A549 (cell line): Measurements from ENCODE around the gene APP. TPM values are rescaled to one million over a fixed set of nuclear protein-coding genes. Genes with fewer than 3 reads are reported as not detected.

Source experiments
- ATAC-seq, 2 experiments: fragments of 200-7000 bp in 1 of 2; fragments of >200 bp in 1 of 2; cut with Nextera tagmentation in 1 of 2; cut with Tn5 transposase in 1 of 2; 3 replicates each; pipeline versions ENCODE4 v1.8.0 to v1.9.1; 2018 to 2020; ENCODE audit warnings: mild to moderate bottlenecking in 1 of 2, moderate library complexity in 1 of 2
- CTCF ChIA-PET: fragments of 300-600 bp; sonication (Branson Sonifier 250); formaldehyde crosslinking; extraction: SDS; loops from one replicate; lab custom pipeline; 2021; ENCODE audit warnings: antibody characterized with exemption, inconsistent platforms; lab: Yijun Ruan, JAX
- POLR2A ChIA-PET: fragments of 350-600 bp; formaldehyde crosslinking; extraction: SDS; loops from one replicate; lab custom pipeline; 2021; ENCODE audit warnings: antibody characterized with exemption, inconsistent platforms; lab: Yijun Ruan, JAX
- DNase-seq, 2 experiments: peaks; one replicate each; pipeline versions ENCODE4 v3.0.0 to v3.0.0-alpha.2; 2011 to 2016; ENCODE audit warnings: low read depth in 1 of 2, low spot score in 1 of 2
- FAIRE-seq: peaks from 2 replicates; lab custom pipeline; 2011; peaks lifted over from hg19 to GRCh38; lab: Jason Lieb, UNC
- H3K27ac ChIP-seq, 2 experiments: fragments of >200 bp; sonication (Bioruptor Twin); formaldehyde crosslinking; 3 replicates each; pipeline ENCODE4 v1.5.1; 2016 to 2017
- H3K4me1 ChIP-seq: fragments of >200 bp; sonication (Bioruptor Twin); formaldehyde crosslinking; 3 replicates; pipeline ENCODE4 v1.6.1; 2016
- H3K4me2 ChIP-seq: fragments of >200 bp; sonication (Bioruptor Twin); formaldehyde crosslinking; 3 replicates; pipeline ENCODE4 v1.6.1; 2016
- H3K4me3 ChIP-seq: fragments of >200 bp; sonication (Bioruptor Twin); formaldehyde crosslinking; 3 replicates; pipeline ENCODE4 v1.5.1; 2016
- H3K9me3 ChIP-seq: fragments of >200 bp; sonication (Bioruptor Twin); formaldehyde crosslinking; 3 replicates; pipeline ENCODE4 v1.6.1; 2016
- CHD4 ChIP-seq: fragments of 200-600 bp; sonication (generic); IDR thresholded peaks from 2 replicates; pipeline ENCODE4 v1.6.1; 2016; ENCODE audit warnings: antibody characterized with exemption, mild to moderate bottlenecking, borderline replicate concordance
- ESRRA ChIP-seq: fragments of 150-350 bp; IDR thresholded peaks from 2 replicates; pipeline ENCODE4 v1.6.1; 2014; ENCODE audit warnings: mild to moderate bottlenecking, low read length, borderline replicate concordance
- FOSB ChIP-seq: fragments of 250-450 bp; sonication (Bioruptor Pico); IDR thresholded peaks from 2 replicates; pipeline ENCODE4 v1.5.0; 2020; ENCODE audit warnings: mild to moderate bottlenecking, moderate library complexity
- HES2 ChIP-seq: fragments of >200 bp; sonication (Bioruptor Twin); formaldehyde crosslinking; IDR thresholded peaks from 2 replicates; pipeline ENCODE4 v1.6.1; 2016
- HEYL ChIP-seq: fragments of 250-450 bp; sonication (Bioruptor Pico); IDR thresholded peaks from 2 replicates; pipeline ENCODE4 v1.8.0; 2021; ENCODE audit warnings: mild to moderate bottlenecking, moderate library complexity
- HOXA7 ChIP-seq: fragments of 250-450 bp; sonication (Bioruptor Pico); IDR thresholded peaks from 2 replicates; pipeline ENCODE4 v1.5.0; 2020; ENCODE audit warnings: mild to moderate bottlenecking, moderate library complexity
- HOXB5 ChIP-seq: fragments of 250-450 bp; sonication (Bioruptor Pico); IDR thresholded peaks from 2 replicates; pipeline ENCODE4 v1.5.0; 2020; ENCODE audit warnings: mild to moderate bottlenecking, moderate library complexity
- JUN ChIP-seq, 2 experiments: fragments of >200 bp; sonication (Bioruptor Twin); formaldehyde crosslinking; IDR thresholded peaks; 2 replicates in 1 of 2; 3 replicates in 1 of 2; pipeline ENCODE4 v1.6.1; 2016 to 2017
- KDM1A ChIP-seq: fragments of 200-600 bp; sonication (generic); IDR thresholded peaks from 2 replicates; pipeline ENCODE4 v1.6.1; 2016; ENCODE audit warnings: low read depth, mild to moderate bottlenecking
- MAX ChIP-seq: IDR thresholded peaks from 2 replicates; pipeline ENCODE4 v1.6.1; 2012
- MYC ChIP-seq: IDR thresholded peaks from 2 replicates; pipeline ENCODE4 v1.6.1; 2012; ENCODE audit warnings: mild to moderate bottlenecking, inconsistent platforms, low read length, improper control_type of control experiment, borderline replicate concordance
- NFE2L2 ChIP-seq: fragments of 150-350 bp; conservative IDR thresholded peaks from 2 replicates; pipeline ENCODE4 v1.6.1; 2014; ENCODE audit warnings: low read length
- POLR2A ChIP-seq: IDR thresholded peaks from 2 replicates; pipeline ENCODE4 v1.6.1; 2012; ENCODE audit warnings: mild to moderate bottlenecking, low read length
- POLR2AphosphoS2 ChIP-seq: conservative IDR thresholded peaks from 2 replicates; pipeline ENCODE4 v1.6.1; 2012; ENCODE audit warnings: low read length, improper control_type of control experiment, inconsistent platforms
- RCOR1 ChIP-seq: fragments of 150-350 bp; IDR thresholded peaks from 2 replicates; pipeline ENCODE4 v1.6.1; 2014; ENCODE audit warnings: antibody characterized with exemption, low read length, low read depth
- RFX5 ChIP-seq: fragments of 450-650 bp; IDR thresholded peaks from 2 replicates; pipeline ENCODE4 v1.7.1; 2014; ENCODE audit warnings: antibody characterized with exemption, mild to moderate bottlenecking, moderate library complexity
- TFCP2L1 ChIP-seq: fragments of 250-450 bp; sonication (Bioruptor Pico); IDR thresholded peaks from 2 replicates; pipeline ENCODE4 v1.5.0; 2021; ENCODE audit warnings: mild to moderate bottlenecking
- TP53 ChIP-seq: fragments of 250-450 bp; sonication (Bioruptor Pico); IDR thresholded peaks from 2 replicates; pipeline ENCODE4 v1.5.0; 2021; ENCODE audit warnings: mild to moderate bottlenecking, moderate library complexity
- ZNF302 ChIP-seq: fragments of 250-450 bp; sonication (Bioruptor Pico); IDR thresholded peaks from 2 replicates; pipeline ENCODE4 v1.9.0; 2021; ENCODE audit warnings: inconsistent platforms, mild to moderate bottlenecking, moderate library complexity
- ZSCAN20 ChIP-seq: fragments of 250-450 bp; sonication (Bioruptor Pico); IDR thresholded peaks from 2 replicates; pipeline ENCODE4 v1.8.0; 2022; ENCODE audit warnings: mild to moderate bottlenecking, moderate library complexity
- WGBS: methylation state at CpG from one replicate; pipeline ENCODE4 v1.1.6; 2017; ENCODE audit errors: missing lambda C conversion rate; 5-methylcytosine and 5-hydroxymethylcytosine counted together
- polyA plus RNA-seq, 4 experiments: library from polyadenylated mRNA; depleted of rRNA in 3 of 4; stranded (reverse); fragments of >200 nt; fragmentation: RNase III in 1 of 4; extraction: RNeasy Plus Mini Kit Qiagen cat#74134 plus additional on column Dnase treatment in 1 of 4; gene quantifications; 2 replicates in 3 of 4; 3 replicates in 1 of 4; pipeline ENCODE4 v1.2.3, GENCODE V29; 2011 to 2017
- TF ChIP-seq, protein P1 (sequence below): IDR thresholded peaks from 2 replicates; pipeline ENCODE4 v1.6.1; 2012
- TF ChIP-seq, protein P2 (sequence below): fragments of 450-650 bp; IDR thresholded peaks from 2 replicates; pipeline ENCODE4 v1.6.1; 2014; ENCODE audit warnings: antibody characterized with exemption
- TF ChIP-seq, protein P3 (sequence below): fragments of >200 bp; sonication (Bioruptor Twin); formaldehyde crosslinking; IDR thresholded peaks from 3 replicates; pipeline ENCODE4 v1.6.1; 2016
- TF ChIP-seq, protein P4 (sequence below): fragments of >200 bp; sonication (Bioruptor Twin); formaldehyde crosslinking; IDR thresholded peaks from 3 replicates; pipeline ENCODE4 v1.5.1; 2016

The APP gene
- polyA plus RNA-seq, 2 of the 4 experiments (the other 2 are of a cell fraction) = 540 to 565 TPM

DNA sequence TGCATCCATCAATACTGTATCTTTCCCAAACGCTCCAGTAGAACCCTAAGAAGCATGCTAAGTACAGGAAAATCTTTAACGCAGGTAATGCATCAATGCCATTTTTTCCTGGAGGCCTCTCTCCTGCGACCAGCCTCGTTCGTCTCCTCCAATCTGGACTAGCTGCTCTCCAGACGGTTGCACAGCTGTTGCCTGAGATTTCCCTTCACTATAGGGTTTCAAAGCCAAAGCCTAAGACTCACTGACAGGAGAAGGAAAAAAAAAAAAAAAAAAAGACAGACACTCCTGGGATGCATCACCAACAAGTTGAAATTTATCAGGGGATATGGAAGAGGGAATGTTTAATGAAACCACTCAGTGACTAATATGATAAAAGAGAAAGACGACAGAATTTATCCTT is 93.0 kb downstream of the APP start:
- H3K27ac ChIP-seq = no peak overlapping the region
- DNase-seq (no peak), FAIRE-seq (no peak), ATAC-seq (no peak)
- CTCF ChIA-PET = no interaction called here
- TF ChIP-seq KDM1A (no peak), NFE2L2 (no peak), HES2 (no peak), RCOR1 (no peak), RFX5 (no peak), HOXB5 (CRISPR knock-in tag) (no peak), TP53 (CRISPR knock-in tag) (no peak), HEYL (CRISPR knock-in tag) (no peak), POLR2AphosphoS2 (no peak), MYC (no peak), ESRRA (no peak), CHD4 (no peak), HOXA7 (CRISPR knock-in tag) (no peak)
- TF ChIP-seq, protein P1, sequence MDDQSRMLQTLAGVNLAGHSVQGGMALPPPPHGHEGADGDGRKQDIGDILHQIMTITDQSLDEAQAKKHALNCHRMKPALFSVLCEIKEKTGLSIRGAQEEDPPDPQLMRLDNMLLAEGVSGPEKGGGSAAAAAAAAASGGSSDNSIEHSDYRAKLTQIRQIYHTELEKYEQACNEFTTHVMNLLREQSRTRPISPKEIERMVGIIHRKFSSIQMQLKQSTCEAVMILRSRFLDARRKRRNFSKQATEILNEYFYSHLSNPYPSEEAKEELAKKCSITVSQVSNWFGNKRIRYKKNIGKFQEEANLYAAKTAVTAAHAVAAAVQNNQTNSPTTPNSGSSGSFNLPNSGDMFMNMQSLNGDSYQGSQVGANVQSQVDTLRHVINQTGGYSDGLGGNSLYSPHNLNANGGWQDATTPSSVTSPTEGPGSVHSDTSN = no peak
- TF ChIP-seq, protein P2, sequence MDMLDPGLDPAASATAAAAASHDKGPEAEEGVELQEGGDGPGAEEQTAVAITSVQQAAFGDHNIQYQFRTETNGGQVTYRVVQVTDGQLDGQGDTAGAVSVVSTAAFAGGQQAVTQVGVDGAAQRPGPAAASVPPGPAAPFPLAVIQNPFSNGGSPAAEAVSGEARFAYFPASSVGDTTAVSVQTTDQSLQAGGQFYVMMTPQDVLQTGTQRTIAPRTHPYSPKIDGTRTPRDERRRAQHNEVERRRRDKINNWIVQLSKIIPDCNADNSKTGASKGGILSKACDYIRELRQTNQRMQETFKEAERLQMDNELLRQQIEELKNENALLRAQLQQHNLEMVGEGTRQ = no peak
- no peaks in the 10 kb centered on the region for H3K9me3 ChIP-seq
- H3K4me2 ChIP-seq = no peak overlapping the region
- H3K4me3 ChIP-seq = no peak overlapping the region
- 97% methylated on average over 7 of the region's 7 CpGs for WGBS
- POLR2A ChIA-PET = no interaction called here
- H3K4me1 ChIP-seq = peaks cover 11% of the 10 kb centered on the region; the same call in 1 of the 3 replicates

GRCh38 chr21:26072666-26073615 is 97.6 kb downstream of the APP start:
- ATAC-seq (no peak), DNase-seq (no peak), FAIRE-seq (no peak)
- 89% methylated on average over 9 of the region's 9 CpGs for WGBS
- TF ChIP-seq ZSCAN20 (no peak), TFCP2L1 (CRISPR knock-in tag) (no peak), POLR2A (no peak), KDM1A (no peak), FOSB (CRISPR knock-in tag) (no peak), MAX (no peak), ZNF302 (CRISPR knock-in tag) (no peak), HEYL (CRISPR knock-in tag) (no peak), MYC (no peak), JUN (IDR thresholded peaks at IDR 0.05) (no peak)
- TF ChIP-seq, protein P3, sequence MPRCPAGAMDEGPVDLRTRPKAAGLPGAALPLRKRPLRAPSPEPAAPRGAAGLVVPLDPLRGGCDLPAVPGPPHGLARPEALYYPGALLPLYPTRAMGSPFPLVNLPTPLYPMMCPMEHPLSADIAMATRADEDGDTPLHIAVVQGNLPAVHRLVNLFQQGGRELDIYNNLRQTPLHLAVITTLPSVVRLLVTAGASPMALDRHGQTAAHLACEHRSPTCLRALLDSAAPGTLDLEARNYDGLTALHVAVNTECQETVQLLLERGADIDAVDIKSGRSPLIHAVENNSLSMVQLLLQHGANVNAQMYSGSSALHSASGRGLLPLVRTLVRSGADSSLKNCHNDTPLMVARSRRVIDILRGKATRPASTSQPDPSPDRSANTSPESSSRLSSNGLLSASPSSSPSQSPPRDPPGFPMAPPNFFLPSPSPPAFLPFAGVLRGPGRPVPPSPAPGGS = no peak
- TF ChIP-seq, protein P4, sequence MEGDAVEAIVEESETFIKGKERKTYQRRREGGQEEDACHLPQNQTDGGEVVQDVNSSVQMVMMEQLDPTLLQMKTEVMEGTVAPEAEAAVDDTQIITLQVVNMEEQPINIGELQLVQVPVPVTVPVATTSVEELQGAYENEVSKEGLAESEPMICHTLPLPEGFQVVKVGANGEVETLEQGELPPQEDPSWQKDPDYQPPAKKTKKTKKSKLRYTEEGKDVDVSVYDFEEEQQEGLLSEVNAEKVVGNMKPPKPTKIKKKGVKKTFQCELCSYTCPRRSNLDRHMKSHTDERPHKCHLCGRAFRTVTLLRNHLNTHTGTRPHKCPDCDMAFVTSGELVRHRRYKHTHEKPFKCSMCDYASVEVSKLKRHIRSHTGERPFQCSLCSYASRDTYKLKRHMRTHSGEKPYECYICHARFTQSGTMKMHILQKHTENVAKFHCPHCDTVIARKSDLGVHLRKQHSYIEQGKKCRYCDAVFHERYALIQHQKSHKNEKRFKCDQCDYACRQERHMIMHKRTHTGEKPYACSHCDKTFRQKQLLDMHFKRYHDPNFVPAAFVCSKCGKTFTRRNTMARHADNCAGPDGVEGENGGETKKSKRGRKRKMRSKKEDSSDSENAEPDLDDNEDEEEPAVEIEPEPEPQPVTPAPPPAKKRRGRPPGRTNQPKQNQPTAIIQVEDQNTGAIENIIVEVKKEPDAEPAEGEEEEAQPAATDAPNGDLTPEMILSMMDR = no peak
- Histone ChIP-seq H3K9me3 (no peaks in the 10 kb centered on the region), H3K4me3 (no peak overlapping the region), H3K4me2 (no peak overlapping the region), H3K4me1 (peaks cover 45% of the 10 kb centered on the region), H3K27ac (no peak overlapping the region)
- ChIA-PET CTCF (no interaction called here), POLR2A (no interaction called here)
